GM19324 (cell line): ENCODE measurements around the gene CCDC117.
"Not testable (repeated sequence)": the region's sequence is repeated elsewhere in the genome, so short reads cannot be mapped to it uniquely, and the experiment has no call there.

ENCODE experiments used
- ATAC-seq: cut with Tn5 transposase; IDR thresholded peaks from one replicate; pipeline ENCODE4 v1.9.1; 2021; ENCODE audit warnings: mild to moderate bottlenecking, moderate library complexity; ENCODE audit not compliant: unreplicated experiment, low FRiP score

Gene CCDC117

DNA sequence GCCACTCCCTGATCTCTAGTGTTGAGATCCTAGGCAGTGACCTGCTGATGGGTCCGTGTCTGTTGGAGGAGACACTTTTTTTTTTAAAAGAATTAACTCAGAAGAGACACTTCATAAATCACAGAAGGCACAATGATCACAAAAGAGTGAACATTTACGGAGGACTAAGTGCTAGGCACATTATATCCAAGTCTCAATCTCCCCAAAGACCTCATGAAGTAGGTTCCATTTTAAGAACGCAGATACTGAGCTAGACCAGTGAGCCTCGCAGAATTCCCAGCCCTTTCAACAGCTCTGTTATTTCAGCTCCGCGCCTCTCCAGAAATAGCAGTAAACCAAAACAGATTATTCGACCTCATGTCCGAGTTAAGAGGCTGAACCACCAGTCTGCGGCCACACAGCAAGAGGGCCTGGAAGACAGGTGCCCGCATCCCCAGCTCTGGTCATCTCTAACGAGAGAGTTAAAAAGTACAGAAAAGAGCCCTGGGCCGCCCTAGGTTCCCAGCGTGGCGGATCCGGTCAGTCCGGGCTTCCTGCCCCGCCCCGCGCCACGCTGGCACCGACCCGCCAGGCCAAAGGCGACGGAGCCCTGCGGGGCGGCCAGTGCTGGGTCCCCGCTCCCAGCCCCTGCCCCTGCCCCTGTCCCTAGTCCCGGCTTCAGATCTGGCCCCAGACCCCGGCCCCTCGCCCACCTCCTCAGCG lies 27.3 kb downstream of the CCDC117 start:
- peak; percentile 33 for ATAC-seq

- peak; percentile 89 for ATAC-seq
Observed at GRCh38 chr22:28800308-28801041, 28.0 kb downstream of the CCDC117 start, which contains the start of gene XBP1. XBP1 (minus strand) TSS chr22:28800569.

- ATAC-seq: no peak
Observed at GRCh38 chr22:28801845-28802594, 29.5 kb downstream of the CCDC117 start.

GRCh38 chr22:28802595-28803123 lies 30.2 kb downstream of the CCDC117 start:
- no peak for ATAC-seq

DNA sequence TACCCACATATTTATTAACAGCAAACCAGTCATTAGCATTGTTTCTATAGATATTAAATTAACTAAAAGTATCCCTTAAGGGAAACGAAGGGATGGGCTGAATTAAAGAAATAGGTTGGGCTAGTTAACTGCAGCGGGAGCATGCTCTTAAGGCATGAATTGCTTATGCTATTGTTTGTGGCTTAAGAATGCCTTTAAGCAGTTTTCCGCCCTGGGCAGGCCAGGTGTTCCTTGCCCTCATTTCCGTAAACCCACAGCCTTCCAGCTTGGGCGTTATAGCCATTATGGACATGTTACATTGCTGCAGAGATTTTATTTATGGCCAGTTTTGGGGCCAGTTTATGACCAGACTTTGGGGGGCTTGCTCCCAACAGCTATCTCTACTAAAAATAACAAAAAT lies 32.9 kb downstream of the CCDC117 start:
- not testable (repeated sequence) for ATAC-seq

DNA sequence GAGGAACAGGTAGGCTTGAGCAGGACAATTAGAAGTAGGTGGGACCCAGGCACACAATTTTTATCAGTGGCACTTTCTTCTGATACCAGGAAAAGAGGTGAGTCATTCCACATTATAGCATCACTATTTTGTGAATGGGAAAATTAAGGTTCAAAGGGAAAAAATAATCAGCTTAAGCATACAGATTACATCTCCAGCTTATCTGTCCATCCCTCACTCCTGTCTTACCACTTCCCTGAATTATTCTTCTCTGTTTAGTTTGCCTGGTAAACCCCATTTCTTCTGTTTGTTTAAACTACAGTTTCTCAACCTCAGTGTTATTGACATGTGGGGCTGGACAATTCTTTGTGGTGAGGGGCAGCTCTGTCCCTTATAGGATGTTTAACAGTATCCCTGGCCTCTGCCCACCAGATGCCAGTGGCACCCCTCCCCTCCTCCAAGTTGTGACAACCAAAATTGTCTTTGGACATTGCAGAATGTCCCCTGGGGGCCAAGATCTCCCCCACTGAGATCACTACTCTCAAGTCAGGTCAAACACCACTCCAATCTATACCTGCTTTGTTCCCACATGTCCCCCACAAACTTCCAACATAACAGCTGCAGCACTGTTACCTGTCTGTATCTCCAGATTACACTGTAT lies 36.3 kb downstream of the CCDC117 start:
- no peak for ATAC-seq

- ATAC-seq: no peak
Observed at GRCh38 chr22:28810821-28811491, 38.5 kb downstream of the CCDC117 start.

- no peak for ATAC-seq
Observed at GRCh38 chr22:28812516-28812915, 40.0 kb downstream of the CCDC117 start.

DNA sequence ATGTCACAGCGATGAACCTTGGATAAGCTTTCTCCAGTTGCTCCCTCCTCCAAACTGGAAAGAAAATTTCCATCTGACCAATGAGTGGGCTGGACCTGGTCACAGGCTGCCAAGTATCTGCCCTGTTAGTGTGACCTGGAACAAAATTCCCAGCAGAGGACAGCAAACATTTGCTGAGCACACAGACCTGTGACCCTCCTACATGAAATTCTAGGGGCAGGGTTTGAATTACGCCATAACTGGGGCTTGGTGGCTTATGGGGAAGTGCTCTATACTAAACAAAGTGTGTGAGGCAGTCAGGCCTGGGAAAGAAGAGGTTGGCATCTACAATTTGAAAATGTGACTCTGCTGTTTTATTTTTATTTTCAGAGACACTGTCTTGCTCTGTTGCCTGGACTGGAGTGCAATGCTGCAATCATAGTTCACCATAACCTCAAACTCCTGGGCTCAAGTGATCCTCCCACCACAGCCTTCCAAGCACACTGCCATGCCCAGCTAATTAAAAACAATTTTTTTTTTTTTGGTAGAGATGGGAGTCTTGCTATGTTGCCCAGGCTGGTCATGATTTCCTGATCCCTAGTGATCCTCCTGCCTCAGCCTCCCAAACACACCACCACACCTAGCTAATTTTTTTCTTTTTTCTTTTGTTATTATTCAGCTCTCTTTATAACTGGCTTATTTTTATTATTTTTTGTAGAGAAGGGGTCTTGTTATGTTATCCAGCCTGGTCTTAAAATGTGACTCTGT lies 41.5 kb downstream of the CCDC117 start:
- ATAC-seq: no peak

GRCh38 chr22:28815111-28815510 lies 42.6 kb downstream of the CCDC117 start:
- ATAC-seq: no peak

DNA sequence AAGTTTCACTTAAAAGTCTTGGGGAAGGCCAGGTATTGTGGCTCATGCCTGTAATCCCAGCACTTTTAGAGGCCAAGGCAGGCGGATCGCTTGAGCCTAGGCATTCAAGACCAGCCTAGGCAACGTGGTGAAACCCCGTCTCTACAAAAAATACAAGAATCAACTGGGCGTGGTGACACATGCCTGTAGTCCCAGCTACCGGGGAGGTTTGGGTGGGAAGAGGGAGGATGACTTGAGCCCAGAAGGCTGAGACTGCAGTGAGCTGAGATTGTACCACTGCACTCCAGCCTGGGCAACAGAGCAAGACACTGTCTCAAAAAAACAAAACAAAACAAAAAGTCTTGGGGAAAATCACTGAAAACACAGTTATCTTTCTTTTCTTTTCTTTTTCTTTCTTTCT lies 43.2 kb downstream of the CCDC117 start:
- ATAC-seq: no peak

DNA sequence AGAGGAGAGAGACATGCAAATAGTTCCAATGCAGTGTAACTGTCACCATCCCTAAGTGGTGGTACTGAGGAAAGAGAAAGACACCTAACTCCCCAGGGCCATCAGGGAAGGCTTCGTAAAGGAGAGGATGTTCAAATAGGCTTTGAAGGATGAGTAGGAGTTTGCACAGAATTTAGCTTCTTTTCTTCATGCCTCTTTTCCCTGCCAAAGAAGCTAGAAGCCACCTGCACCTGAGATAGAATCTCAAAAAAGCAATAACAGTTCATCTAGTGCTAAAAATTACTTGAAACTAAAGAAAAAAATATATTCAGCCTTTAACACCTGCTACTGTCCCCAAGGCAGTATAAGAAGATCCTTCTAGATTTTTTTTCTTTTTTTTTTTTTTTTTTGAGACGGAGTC lies 44.6 kb downstream of the CCDC117 start:
- no peak for ATAC-seq

DNA sequence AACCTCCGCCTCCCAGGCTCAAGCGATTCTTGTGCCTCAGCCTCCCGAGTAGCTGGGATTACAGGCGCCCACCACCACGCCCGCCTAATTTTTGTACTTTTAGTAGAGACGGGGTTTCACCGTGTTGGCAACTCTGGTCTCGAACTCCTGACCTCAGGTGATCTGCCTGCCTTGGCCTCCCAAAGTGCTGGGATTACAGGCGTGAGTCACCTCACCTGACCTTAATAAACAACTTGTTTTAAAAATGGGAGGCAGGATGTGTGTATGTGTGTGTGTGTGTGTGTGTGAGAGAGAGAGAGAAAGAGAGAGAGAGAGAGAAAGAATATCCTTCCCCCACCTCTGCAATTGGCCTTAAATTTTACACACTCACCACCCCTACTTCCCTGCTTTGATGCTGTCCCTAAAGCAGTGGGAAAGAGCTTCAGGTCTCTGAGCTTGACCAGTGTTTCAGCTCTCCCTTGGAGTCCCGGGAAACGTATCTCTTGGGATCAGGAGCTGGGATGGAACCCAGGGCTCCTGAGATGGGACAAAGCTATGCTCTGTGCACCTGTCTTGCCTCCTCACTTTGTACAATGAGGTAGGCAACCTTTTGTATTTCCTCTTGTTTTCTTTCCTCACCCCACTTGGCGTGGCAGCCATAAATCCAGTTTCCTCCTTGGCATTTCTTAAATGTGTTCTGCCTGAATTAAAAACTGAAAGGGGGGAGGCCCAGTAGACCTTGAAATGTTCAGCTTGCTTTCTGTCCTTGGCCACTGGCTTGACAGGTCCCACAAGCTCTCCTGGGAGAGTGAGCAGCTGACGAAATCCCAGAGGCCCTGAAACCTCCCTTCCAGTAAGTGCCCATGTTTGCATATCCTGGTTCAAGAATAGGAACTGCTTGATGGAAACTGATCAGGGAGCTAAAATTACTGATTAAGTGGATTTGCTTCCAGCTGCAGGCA lies 45.7 kb downstream of the CCDC117 start:
- no peak for ATAC-seq

- peak; percentile 52 for ATAC-seq
Observed at GRCh38 chr22:28819253-28820096, 47.0 kb downstream of the CCDC117 start.

DNA sequence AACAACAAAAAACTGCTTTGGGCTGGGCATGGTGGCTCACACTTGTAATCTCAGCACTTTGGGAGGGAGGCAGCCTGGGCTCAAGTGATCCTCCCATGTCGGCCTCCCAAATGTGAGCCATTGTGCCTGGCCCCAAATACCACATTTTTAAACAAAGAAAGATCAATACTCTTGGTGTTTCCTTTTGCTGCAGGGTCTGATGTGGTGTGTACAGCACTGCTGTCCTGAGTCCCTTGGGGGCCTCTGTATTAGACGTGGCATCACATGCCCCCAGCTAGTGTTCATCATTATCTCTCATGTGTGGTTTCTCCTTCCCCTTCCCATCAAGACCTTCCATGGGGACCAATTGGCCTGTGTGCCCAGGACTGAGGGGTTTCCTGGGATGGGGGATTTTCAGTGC lies 48.4 kb downstream of the CCDC117 start:
- ATAC-seq: no peak

DNA sequence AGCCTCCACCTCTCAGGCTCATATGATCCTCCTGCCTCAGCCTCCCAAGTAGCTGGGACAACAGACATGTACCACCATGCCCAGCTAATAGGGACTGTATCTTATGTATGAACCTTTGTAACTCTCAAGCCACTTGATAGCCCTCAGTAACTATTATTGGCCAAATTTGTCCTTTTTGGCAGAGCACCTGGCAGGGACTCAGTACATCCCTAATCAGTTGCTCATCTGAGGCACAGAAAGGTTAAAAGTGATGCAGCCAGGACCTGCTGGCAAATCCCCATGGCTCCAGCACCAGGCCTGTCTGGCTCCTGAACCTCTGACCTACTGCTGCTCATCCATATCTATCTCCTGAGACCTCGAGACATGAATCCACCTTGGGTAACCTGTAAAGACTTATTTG lies 49.0 kb downstream of the CCDC117 start:
- no peak for ATAC-seq

DNA sequence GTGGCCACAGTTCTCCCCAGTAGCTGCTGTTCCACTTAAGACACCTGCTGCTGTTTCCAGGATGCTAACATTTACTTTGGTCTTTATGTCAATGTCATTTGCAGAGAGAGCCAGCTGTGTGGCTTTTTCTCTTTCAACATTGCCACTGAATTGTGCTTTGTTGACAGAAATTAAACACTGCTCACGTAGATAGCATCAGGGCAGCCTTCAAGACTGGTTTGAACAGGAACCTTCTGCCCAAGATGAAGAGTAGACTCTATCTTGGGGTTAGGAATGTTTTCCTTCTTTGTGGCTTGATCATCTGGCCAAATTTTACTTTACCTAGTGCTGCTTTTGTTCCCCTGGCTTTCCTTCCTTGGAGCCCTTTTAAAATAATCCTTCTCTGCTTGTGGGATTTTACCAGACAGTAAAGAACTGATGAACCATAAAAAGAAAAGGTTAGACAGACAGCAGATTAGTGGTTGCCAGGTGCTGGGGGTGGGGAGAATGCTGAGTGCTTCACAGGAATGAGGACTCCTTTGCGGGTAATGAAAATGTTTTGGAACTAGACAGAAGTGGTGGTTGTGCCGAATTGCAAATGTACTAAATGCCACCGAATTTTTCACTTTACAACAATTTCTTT lies 50.5 kb downstream of the CCDC117 start:
- no peak for ATAC-seq
